Thyroid gland (tissue), 4 donors: ENCODE data around the gene KRT8.

Experiments
- CTCF ChIP-seq, 6 experiments: fragments of 200-600 bp in 3 of 6; fragments of 450-650 bp in 3 of 6; sonication (generic) in 3 of 6; IDR thresholded peaks; one replicate each; pipeline ENCODE4 v1.5.1; 2016 to 2019; ENCODE audit warnings: antibody characterized with exemption in 6 of 6, mild to moderate bottlenecking in 2 of 6, inconsistent platforms in 1 of 6, moderate library complexity in 1 of 6
- POLR2A ChIP-seq, 2 donors: fragments of 450-650 bp; IDR thresholded peaks; one replicate each; pipeline ENCODE4 v1.6.1; 2017; ENCODE audit warnings: antibody characterized with exemption in 2 of 2, mild to moderate bottlenecking in 2 of 2, moderate library complexity in 1 of 2

GRCh38 chr12:52953181-52953841, 48.4 kb upstream of the KRT8 start:
- no peak for TF ChIP-seq CTCF (IDR thresholded peaks at IDR 0.05)
- no peak for TF ChIP-seq POLR2A (IDR thresholded peaks at IDR 0.05)
